HepG2 (cell line): ENCODE data around the gene APOA1. TPM values are rescaled to one million over a fixed set of nuclear protein-coding genes. Genes with fewer than 3 reads are reported as not detected.

Experiments
- CHD2 ChIP-seq: IDR thresholded peaks from 2 replicates; pipeline ENCODE4 v1.6.1; 2011; ENCODE audit warnings: low read depth, low read length, improper control_type of control experiment
- GLI4 ChIP-seq: sonication (generic); formaldehyde crosslinking; IDR thresholded peaks from 2 replicates; pipeline ENCODE4 v1.5.1; 2020; ENCODE audit warnings: missing genetic modification reagents, mild to moderate bottlenecking, moderate library complexity, borderline replicate concordance
- HNF1B ChIP-seq: sonication (generic); formaldehyde crosslinking; IDR thresholded peaks from 2 replicates; pipeline ENCODE4 v1.5.1; 2020; ENCODE audit warnings: mild to moderate bottlenecking, moderate library complexity, missing genetic modification reagents
- IRX3 ChIP-seq: sonication (generic); formaldehyde crosslinking; IDR thresholded peaks from 2 replicates; pipeline ENCODE4 v1.8.1; 2023; ENCODE audit warnings: mild to moderate bottlenecking, low read depth, missing genetic modification reagents, borderline replicate concordance
- MATR3 ChIP-seq: sonication (generic); formaldehyde crosslinking; IDR thresholded peaks from 2 replicates; pipeline ENCODE4 v1.4.0; 2020; ENCODE audit warnings: missing genetic modification reagents
- RERE ChIP-seq: IDR thresholded peaks from 2 replicates; pipeline ENCODE4 v1.6.1; 2016; ENCODE audit warnings: low read depth, missing genetic modification reagents, missing compliant biosample characterization
- SMC3 ChIP-seq: IDR thresholded peaks from 2 replicates; pipeline ENCODE4 v1.6.1; 2011; ENCODE audit warnings: low read length, improper control_type of control experiment
- SSRP1 ChIP-seq: IDR thresholded peaks from 2 replicates; pipeline ENCODE4 v1.6.1; 2016; ENCODE audit warnings: control low read depth
- TRAFD1 ChIP-seq: sonication (generic); formaldehyde crosslinking; IDR thresholded peaks from 2 replicates; pipeline ENCODE4 v1.5.1; 2020; ENCODE audit warnings: missing genetic modification reagents, mild to moderate bottlenecking, borderline replicate concordance
- ZBED4 ChIP-seq: sonication (generic); formaldehyde crosslinking; IDR thresholded peaks from 2 replicates; pipeline ENCODE4 v1.4.0; 2020; ENCODE audit warnings: missing genetic modification reagents, borderline replicate concordance
- ZUFSP ChIP-seq: sonication (generic); formaldehyde crosslinking; IDR thresholded peaks from 2 replicates; pipeline ENCODE4 v1.9.0; 2021; ENCODE audit warnings: missing genetic modification reagents, mild to moderate bottlenecking, borderline replicate concordance
- polyA plus RNA-seq, 8 experiments: library from polyadenylated mRNA; depleted of rRNA in 3 of 8; stranded (reverse) in 7 of 8; unstranded in 1 of 8; fragments of >200 nt; fragmentation: Illumina TruSeq in 4 of 8; extraction: Trizol in 4 of 8; gene quantifications; 2 replicates each; pipeline versions ENCODE4 v1.2.1 to v1.2.3, GENCODE V29; 2011 to 2016; ENCODE audit warnings: low read depth in 4 of 8, missing spikeins in 1 of 8, mixed read lengths in 1 of 8; ENCODE audit not compliant: insufficient read depth in 1 of 8
- total RNA-seq, 5 experiments: library from RNA; depleted of rRNA; stranded (reverse); fragments of >200 nt; fragmentation: Illumina TruSeq; extraction: Trizol; gene quantifications; 2 replicates each; pipeline ENCODE4 v1.2.3, GENCODE V29; 2016; ENCODE audit warnings: low read depth in 1 of 5

APOA1 gene
- total and polyA plus RNA-seq, 2 of the 13 experiments (the other 11 are each of a cell fraction or from before 2014, with no cell fraction given): 1,973 to 5,485 TPM

GRCh38 chr11:116837231-116838091 lies at the start of gene APOA1 (continued):
- TF ChIP-seq ZBED4 (CRISPR knock-in tag) (peak; percentile 46; the same call in 1 of the 2 replicates), SSRP1 (CRISPR knock-in tag) (0 out of 2 replicates have a peak, but pooled peaks have one; percentile 81), CHD2 (no peak), SMC3 (no peak), GLI4 (CRISPR knock-in tag) (peak; percentile 68; the same call in 1 of the 2 replicates), TRAFD1 (CRISPR knock-in tag) (no peak), HNF1B (CRISPR knock-in tag) (peak; percentile 65; the same call in 1 of the 2 replicates), MATR3 (CRISPR knock-in tag) (no peak), ZUFSP (no peak), IRX3 (peak; percentile 96), RERE (CRISPR knock-in tag) (peak; percentile 80)
